ENCODE measurements around the gene VAMP2. TPM values are rescaled to one million over a fixed set of nuclear protein-coding genes. Genes with fewer than 3 reads are reported as not detected.

Gene VAMP2
- total RNA-seq, 1 donor from 2014 or later = 64.6 TPM

- intact Hi-C loops (cut with micrococcal nuclease) = no loop called here
Observed at GRCh38 chr17:8116776-8117175, 46.0 kb downstream of the VAMP2 start.

GRCh38 chr17:8110907-8111306, 51.8 kb downstream of the VAMP2 start:
- intact Hi-C loops (cut with micrococcal nuclease) = loop anchor here (2.0 kb wide), 2 partner anchors 16 to 32 kb away; no protein-coding TSS in a partner anchor

DNA sequence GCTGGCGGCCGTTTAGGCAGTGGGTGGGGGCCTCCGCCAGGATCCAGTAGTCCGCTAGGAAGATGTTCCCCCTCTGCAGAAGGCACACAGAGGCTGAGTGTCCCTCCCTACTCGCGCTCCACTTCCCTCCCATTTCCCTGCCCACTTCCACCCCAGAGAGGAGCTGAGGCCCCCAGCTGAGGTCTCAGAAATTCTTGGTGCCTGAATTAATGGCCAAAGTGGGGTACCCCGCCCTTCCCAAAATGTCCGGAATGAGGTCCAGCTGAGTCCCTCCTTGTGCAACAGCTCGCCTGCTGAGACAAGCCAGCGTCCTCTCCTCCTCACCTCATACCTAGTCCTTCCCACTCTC, 52.3 kb downstream of the VAMP2 start:
- intact Hi-C loops (cut with micrococcal nuclease) = loop anchor here (2.0 kb wide), 2 partner anchors 16 to 32 kb away; no protein-coding TSS in a partner anchor

DNA sequence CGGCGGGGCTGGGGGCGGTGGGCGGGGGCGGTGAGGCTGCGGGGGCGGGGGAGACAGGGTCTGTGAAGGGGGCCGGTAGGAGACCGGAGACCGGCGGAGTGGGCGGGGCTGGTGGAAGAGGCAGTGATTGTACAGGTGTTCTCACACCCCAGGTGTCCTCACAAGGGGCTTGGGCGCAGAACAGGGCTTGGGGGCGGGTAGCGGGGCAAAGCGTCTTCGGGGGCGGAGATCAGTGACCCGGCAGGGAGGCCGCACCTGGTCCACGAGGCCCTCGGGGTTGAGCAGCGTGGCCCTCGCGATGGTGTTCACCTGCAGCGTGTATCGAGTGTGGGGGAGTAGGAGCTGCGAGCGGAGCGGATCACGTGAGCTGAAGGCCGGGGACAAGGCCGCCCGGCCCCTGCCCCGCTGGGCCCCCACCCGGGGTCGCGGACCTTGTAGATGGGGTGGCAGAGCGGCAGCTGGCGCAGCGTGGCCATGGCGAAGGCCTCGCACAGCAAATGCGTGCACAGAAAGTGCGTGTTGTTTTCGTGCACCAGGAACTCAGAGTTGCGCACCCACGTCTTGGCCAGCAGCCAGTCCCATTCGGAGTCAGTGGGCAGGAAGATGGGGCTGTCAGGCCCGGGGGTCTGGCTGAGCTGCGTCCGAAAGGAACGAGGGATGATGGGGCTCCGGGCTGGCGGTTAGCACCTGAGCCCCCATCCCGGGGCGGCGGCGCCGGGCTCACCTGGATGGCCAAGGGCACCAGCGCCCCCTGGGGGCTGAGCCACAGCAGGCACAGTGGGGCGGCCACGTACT, 52.9 kb downstream of the VAMP2 start:
- intact Hi-C loops (cut with micrococcal nuclease) = loop anchor here (2.0 kb wide), 2 partner anchors 15 to 31 kb away; no protein-coding TSS in a partner anchor

Other genes starting within 250 kb of the VAMP2 start
- 3.6 TPM in 2 replicates for gene RNF227, start 246.7 kb downstream of the VAMP2 start, total RNA-seq
- gene KCNAB3, start 233.1 kb downstream of the VAMP2 start, total RNA-seq = 9.2 and 10.7 TPM in 2 replicates
- 216 and 217 TPM in 2 replicates for gene TRAPPC1, start 231.0 kb downstream of the VAMP2 start, total RNA-seq
- gene CNTROB, start 230.7 kb downstream of the VAMP2 start, total RNA-seq = 54.4 and 58.1 TPM in 2 replicates
- 0.05 TPM in 1 of 2 replicates, not detected in the other for gene GUCY2D, start 160.3 kb downstream of the VAMP2 start, total RNA-seq
- gene ALOX15B, start 123.9 kb downstream of the VAMP2 start, total RNA-seq = not detected in 2 replicates
- not detected in 2 replicates for gene ALOX12B, start 75.2 kb downstream of the VAMP2 start, total RNA-seq
- gene ALOXE3, start 44.4 kb downstream of the VAMP2 start, total RNA-seq = not detected in 2 replicates
- gene HES7, start 38.8 kb downstream of the VAMP2 start, total RNA-seq = 0.55 and 0.61 TPM in 2 replicates
- gene PER1, start 10.5 kb downstream of the VAMP2 start, total RNA-seq = 20.4 and 26.4 TPM in 2 replicates
- 26.1 and 26.4 TPM in 2 replicates for gene TMEM107, start 13.4 kb upstream of the VAMP2 start, total RNA-seq
- gene BORCS6, start 27.2 kb upstream of the VAMP2 start, total RNA-seq = 11.5 and 11.6 TPM in 2 replicates
- gene AURKB, start 47.6 kb upstream of the VAMP2 start, total RNA-seq = 153 and 157 TPM in 2 replicates
- gene CTC1, start 85.1 kb upstream of the VAMP2 start, total RNA-seq = 90.7 and 97.9 TPM in 2 replicates
- gene PFAS, start 86.3 kb upstream of the VAMP2 start, total RNA-seq = 91.7 and 100 TPM in 2 replicates
- gene RANGRF, start 125.7 kb upstream of the VAMP2 start, total RNA-seq = 63.0 and 63.4 TPM in 2 replicates
- gene SLC25A35, start 132.5 kb upstream of the VAMP2 start, total RNA-seq = 16.3 and 17.2 TPM in 2 replicates
- gene ARHGEF15, start 147.3 kb upstream of the VAMP2 start, total RNA-seq = 0.05 and 0.61 TPM in 2 replicates
- not detected in 2 replicates for gene ODF4, start 176.9 kb upstream of the VAMP2 start, total RNA-seq
- gene RPL26, start 220.2 kb upstream of the VAMP2 start, total RNA-seq = 2,155 and 2,200 TPM in 2 replicates
- gene RNF222, start 234.9 kb upstream of the VAMP2 start, total RNA-seq = 0.05 TPM in 1 of 2 replicates, not detected in the other

Measured in T-helper 2 cell treated with Interferon-gamma antibody and Interleukin-4, amounts not matched to agents 100 ng/mL and 5 ng/mL, for 36 hours (primary cell).